Epithelial cell of esophagus (primary cell): Measurements from ENCODE around the gene TTC34.

ENCODE experiments used
- DNase-seq: peaks from one replicate; pipeline ENCODE4 v3.0.0; 2010; ENCODE audit warnings: low read depth
- H3K4me3 ChIP-seq: 2 replicates; pipeline ENCODE4 v1.5.1; 2011; ENCODE audit warnings: mild to moderate bottlenecking, low read length, control low read depth
- CTCF ChIP-seq: IDR thresholded peaks from 2 replicates; pipeline ENCODE4 v1.5.1; 2011; ENCODE audit warnings: low read depth, mild to moderate bottlenecking, low read length, control low read depth, inconsistent platforms; ENCODE audit not compliant: insufficient read depth; ENCODE audit errors: missing control alignments

Gene TTC34

GRCh38 chr1:2623571-2624337 is 177.7 kb downstream of the TTC34 start:
- no peak overlapping the region for H3K4me3 ChIP-seq
- TF ChIP-seq CTCF = no peak
- no peak for DNase-seq

- H3K4me3 ChIP-seq = no peak overlapping the region
- TF ChIP-seq CTCF = no peak
These were observed 183.5 kb downstream of the TTC34 start for GRCh38 chr1:2617971-2618470.

GRCh38 chr1:2614145-2614544 is 187.3 kb downstream of the TTC34 start:
- TF ChIP-seq CTCF = no peak
- no peak overlapping the region for H3K4me3 ChIP-seq
- DNase-seq = no peak

More at GRCh38 chr1:2617971-2618470, 183.5 kb downstream of the TTC34 start:
- no peak for DNase-seq

GRCh38 chr1:2612591-2613365 is 188.7 kb downstream of the TTC34 start:
- no peak for TF ChIP-seq CTCF
- no peak for DNase-seq

GRCh38 chr1:2611621-2612437 is 189.7 kb downstream of the TTC34 start:
- no peak for DNase-seq
- no peak for TF ChIP-seq CTCF
- no peak overlapping the region for H3K4me3 ChIP-seq

More at GRCh38 chr1:2612591-2613365, 188.7 kb downstream of the TTC34 start:
- no peak overlapping the region for H3K4me3 ChIP-seq

DNA sequence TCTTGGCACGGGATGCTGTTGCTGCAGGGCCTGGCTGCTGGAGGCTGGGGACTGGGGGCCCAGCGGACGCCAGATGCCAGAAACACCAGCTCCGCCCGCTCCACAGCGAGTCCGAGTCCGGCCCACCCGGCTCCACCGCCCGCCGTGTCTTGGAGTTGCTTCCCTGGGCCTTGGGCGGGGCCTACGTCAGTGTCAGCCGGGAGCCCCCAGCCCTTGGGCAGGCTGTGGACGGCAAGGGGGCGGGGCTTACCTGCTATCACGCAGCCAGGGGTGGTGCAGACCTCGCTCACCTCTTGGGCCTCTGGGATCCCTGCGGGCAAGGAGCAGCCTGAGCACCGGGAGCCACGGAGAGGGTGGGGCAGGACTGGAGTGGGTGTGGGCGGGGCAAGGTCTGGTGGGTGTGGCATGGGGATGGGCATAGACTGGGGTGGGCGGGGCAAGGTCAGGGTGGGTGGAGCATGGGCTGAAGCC is 190.4 kb downstream of the TTC34 start:
- DNase-seq = peak; percentile 25
- TF ChIP-seq CTCF = no peak
- no peak overlapping the region for H3K4me3 ChIP-seq
